ENCODE data around the gene TAOK1.

Gene TAOK1

GRCh38 chr17:29549177-29549923, 159.2 kb downstream of the TAOK1 start:
- Histone ChIP-seq H2AFZ (ENCODE audit: low read length) (no peak overlapping the region), H3K4me1 (ENCODE audit: insufficient read depth, low read length, poor library complexity, severe bottlenecking) (no peaks in the 10 kb centered on the region), H3F3A (ENCODE audit: low read depth) (0 out of 2 replicates have a peak, but pooled peaks cover 6% of the 10 kb centered on the region), H3K9me2 (replicated peaks; ENCODE audit: low read depth, low read length) (no peaks in the 10 kb centered on the region), H3K36me3 (ENCODE audit: insufficient read depth, low read length) (peaks cover 5% of the 10 kb centered on the region; the same call in 1 of the 2 replicates), H4K20me1 (ENCODE audit: insufficient read depth, low read length, poor library complexity, severe bottlenecking) (no peaks in the 10 kb centered on the region), H3K9me3 (ENCODE audit: insufficient read depth, low read depth, low read length) (no peaks in the 10 kb centered on the region), H3K9ac (ENCODE audit: low read depth, low read length, poor library complexity, severe bottlenecking) (no peak overlapping the region), H3K27me3 (ENCODE audit: insufficient read depth, low read length, poor library complexity, severe bottlenecking) (no peaks in the 10 kb centered on the region), H3K4me3 (ENCODE audit: low read length, poor library complexity, severe bottlenecking) (no peak overlapping the region), H3K4me2 (ENCODE audit: low read depth, low read length, poor library complexity, severe bottlenecking) (no peak overlapping the region), H3K79me2 (ENCODE audit: insufficient read depth, low read length) (no peaks in the 10 kb centered on the region)
- TF ChIP-seq EZH2phosphoT487 (IDR thresholded peaks at IDR 0.05; ENCODE audit: borderline replicate concordance), result no peak
- TF ChIP-seq CTCF (conservative IDR thresholded peaks at IDR 0.05; ENCODE audit: low read length), result no peak

- no peak overlapping the region for H3K9ac ChIP-seq (ENCODE audit: low read depth, low read length, poor library complexity, severe bottlenecking)
- H4K20me1 ChIP-seq (ENCODE audit: insufficient read depth, low read length, poor library complexity, severe bottlenecking), result no peaks in the 10 kb centered on the region
- H3K4me3 ChIP-seq (ENCODE audit: low read length, poor library complexity, severe bottlenecking), result no peak overlapping the region
- no peaks in the 10 kb centered on the region for H3K9me2 ChIP-seq (replicated peaks; ENCODE audit: low read depth, low read length)
- H3K9me3 ChIP-seq (ENCODE audit: insufficient read depth, low read depth, low read length), result no peaks in the 10 kb centered on the region
- H3K27me3 ChIP-seq (ENCODE audit: insufficient read depth, low read length, poor library complexity, severe bottlenecking), result no peaks in the 10 kb centered on the region
- TF ChIP-seq CTCF (conservative IDR thresholded peaks at IDR 0.05; ENCODE audit: low read length) (no peak), EZH2phosphoT487 (IDR thresholded peaks at IDR 0.05; ENCODE audit: borderline replicate concordance) (no peak)
- H3F3A ChIP-seq (ENCODE audit: low read depth), result no peaks in the 10 kb centered on the region
- no peak overlapping the region for H2AFZ ChIP-seq (ENCODE audit: low read length)
- no peaks in the 10 kb centered on the region for H3K36me3 ChIP-seq (ENCODE audit: insufficient read depth, low read length)
- H3K79me2 ChIP-seq (ENCODE audit: insufficient read depth, low read length), result no peaks in the 10 kb centered on the region
- no peak overlapping the region for H3K4me2 ChIP-seq (ENCODE audit: low read depth, low read length, poor library complexity, severe bottlenecking)
- H3K4me1 ChIP-seq (ENCODE audit: insufficient read depth, low read length, poor library complexity, severe bottlenecking), result peaks cover 9% of the 10 kb centered on the region
Observed at GRCh38 chr17:29555840-29556239, 165.7 kb downstream of the TAOK1 start.

GRCh38 chr17:29557085-29557738, 167.0 kb downstream of the TAOK1 start:
- Histone ChIP-seq H3K4me3 (ENCODE audit: low read length, poor library complexity, severe bottlenecking) (no peak overlapping the region), H4K20me1 (ENCODE audit: insufficient read depth, low read length, poor library complexity, severe bottlenecking) (no peaks in the 10 kb centered on the region), H3K9me3 (ENCODE audit: insufficient read depth, low read depth, low read length) (no peaks in the 10 kb centered on the region), H3K36me3 (ENCODE audit: insufficient read depth, low read length) (no peaks in the 10 kb centered on the region), H3K27me3 (ENCODE audit: insufficient read depth, low read length, poor library complexity, severe bottlenecking) (no peaks in the 10 kb centered on the region), H3K4me1 (ENCODE audit: insufficient read depth, low read length, poor library complexity, severe bottlenecking) (peaks cover 9% of the 10 kb centered on the region), H3K4me2 (ENCODE audit: low read depth, low read length, poor library complexity, severe bottlenecking) (no peak overlapping the region), H3K79me2 (ENCODE audit: insufficient read depth, low read length) (no peaks in the 10 kb centered on the region), H3K9me2 (replicated peaks; ENCODE audit: low read depth, low read length) (no peaks in the 10 kb centered on the region), H2AFZ (ENCODE audit: low read length) (no peak overlapping the region), H3K9ac (ENCODE audit: low read depth, low read length, poor library complexity, severe bottlenecking) (no peak overlapping the region), H3F3A (ENCODE audit: low read depth) (no peaks in the 10 kb centered on the region)
- TF ChIP-seq CTCF (conservative IDR thresholded peaks at IDR 0.05; ENCODE audit: low read length) (no peak), EZH2phosphoT487 (IDR thresholded peaks at IDR 0.05; ENCODE audit: borderline replicate concordance) (no peak)
